Measurements from ENCODE around the gene F2R.

F2R gene

GRCh38 chr5:76742583-76742982, 26.7 kb downstream of the F2R start:
- no peak for TF ChIP-seq CTCF (IDR thresholded peaks at IDR 0.05; ENCODE audit: borderline replicate concordance, insufficient read depth, low read depth, low read length)
- no peak overlapping the region for H3K4me3 ChIP-seq (ENCODE audit: low read depth, low read length)

- TF ChIP-seq CTCF (IDR thresholded peaks at IDR 0.05; ENCODE audit: borderline replicate concordance, insufficient read depth, low read depth, low read length) = no peak
- no peak overlapping the region for H3K4me3 ChIP-seq (ENCODE audit: low read depth, low read length)
These were observed 28.7 kb downstream of the F2R start for GRCh38 chr5:76744632-76745031.

- no peak overlapping the region for H3K4me3 ChIP-seq (ENCODE audit: low read depth, low read length)
- no peak for TF ChIP-seq CTCF (IDR thresholded peaks at IDR 0.05; ENCODE audit: borderline replicate concordance, insufficient read depth, low read depth, low read length)
These were observed 29.7 kb downstream of the F2R start for GRCh38 chr5:76745670-76746069.

- no peak for TF ChIP-seq CTCF (IDR thresholded peaks at IDR 0.05; ENCODE audit: borderline replicate concordance, insufficient read depth, low read depth, low read length)
- no peak overlapping the region for H3K4me3 ChIP-seq (ENCODE audit: low read depth, low read length)
These were observed 30.8 kb downstream of the F2R start for GRCh38 chr5:76746677-76747076.

GRCh38 chr5:76747706-76748105, 31.8 kb downstream of the F2R start:
- H3K4me3 ChIP-seq (ENCODE audit: low read depth, low read length) = no peak overlapping the region
- no peak for TF ChIP-seq CTCF (IDR thresholded peaks at IDR 0.05; ENCODE audit: borderline replicate concordance, insufficient read depth, low read depth, low read length)

GRCh38 chr5:76751291-76751690, 35.4 kb downstream of the F2R start:
- no peak overlapping the region for H3K4me3 ChIP-seq (ENCODE audit: low read depth, low read length)
- TF ChIP-seq CTCF (IDR thresholded peaks at IDR 0.05; ENCODE audit: borderline replicate concordance, insufficient read depth, low read depth, low read length) = no peak

GRCh38 chr5:76754668-76755078, 38.7 kb downstream of the F2R start:
- TF ChIP-seq CTCF (IDR thresholded peaks at IDR 0.05; ENCODE audit: borderline replicate concordance, insufficient read depth, low read depth, low read length) = no peak
- no peak overlapping the region for H3K4me3 ChIP-seq (ENCODE audit: low read depth, low read length)

Measured in GM12875 (cell line).